ENCODE data around the gene OMP. TPM values are rescaled to one million over a fixed set of nuclear protein-coding genes. Genes with fewer than 3 reads are reported as not detected.
"Not testable (repeated sequence)": the region's sequence is repeated elsewhere in the genome, so short reads cannot be mapped to it uniquely, and the experiment has no call there.

The OMP gene
- total RNA-seq, 1 donor = not detected

GRCh38 chr11:77058900-77059299, 43.7 kb upstream of the OMP start:
- TF ChIP-seq, protein P1, sequence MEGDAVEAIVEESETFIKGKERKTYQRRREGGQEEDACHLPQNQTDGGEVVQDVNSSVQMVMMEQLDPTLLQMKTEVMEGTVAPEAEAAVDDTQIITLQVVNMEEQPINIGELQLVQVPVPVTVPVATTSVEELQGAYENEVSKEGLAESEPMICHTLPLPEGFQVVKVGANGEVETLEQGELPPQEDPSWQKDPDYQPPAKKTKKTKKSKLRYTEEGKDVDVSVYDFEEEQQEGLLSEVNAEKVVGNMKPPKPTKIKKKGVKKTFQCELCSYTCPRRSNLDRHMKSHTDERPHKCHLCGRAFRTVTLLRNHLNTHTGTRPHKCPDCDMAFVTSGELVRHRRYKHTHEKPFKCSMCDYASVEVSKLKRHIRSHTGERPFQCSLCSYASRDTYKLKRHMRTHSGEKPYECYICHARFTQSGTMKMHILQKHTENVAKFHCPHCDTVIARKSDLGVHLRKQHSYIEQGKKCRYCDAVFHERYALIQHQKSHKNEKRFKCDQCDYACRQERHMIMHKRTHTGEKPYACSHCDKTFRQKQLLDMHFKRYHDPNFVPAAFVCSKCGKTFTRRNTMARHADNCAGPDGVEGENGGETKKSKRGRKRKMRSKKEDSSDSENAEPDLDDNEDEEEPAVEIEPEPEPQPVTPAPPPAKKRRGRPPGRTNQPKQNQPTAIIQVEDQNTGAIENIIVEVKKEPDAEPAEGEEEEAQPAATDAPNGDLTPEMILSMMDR (IDR thresholded peaks at IDR 0.05; ENCODE audit: extremely low read depth, low read depth, low read length) = no peak
- DNase-seq (ENCODE audit: insufficient read length, low spot score, missing footprints) = no peak
- Histone ChIP-seq H3K4me3 (ENCODE audit: insufficient read depth, low read length) (no peak overlapping the region), H3K9me3 (ENCODE audit: low read depth, low read length) (no peaks in the 10 kb centered on the region), H3K4me2 (ENCODE audit: insufficient read depth, low read length) (no peak overlapping the region), H2AFZ (ENCODE audit: low read length) (no peak overlapping the region), H3K27me3 (ENCODE audit: insufficient read depth, low read length) (peaks cover 10% of the 10 kb centered on the region), H3K36me3 (ENCODE audit: insufficient read depth, low read length) (no peaks in the 10 kb centered on the region), H3K4me1 (ENCODE audit: insufficient read depth, low read length) (no peaks in the 10 kb centered on the region), H4K20me1 (ENCODE audit: insufficient read depth, low read length) (no peaks in the 10 kb centered on the region), H3K79me2 (ENCODE audit: insufficient read depth, low read length) (no peaks in the 10 kb centered on the region), H3K27ac (ENCODE audit: low read depth, low read length) (no peak overlapping the region)

DNA sequence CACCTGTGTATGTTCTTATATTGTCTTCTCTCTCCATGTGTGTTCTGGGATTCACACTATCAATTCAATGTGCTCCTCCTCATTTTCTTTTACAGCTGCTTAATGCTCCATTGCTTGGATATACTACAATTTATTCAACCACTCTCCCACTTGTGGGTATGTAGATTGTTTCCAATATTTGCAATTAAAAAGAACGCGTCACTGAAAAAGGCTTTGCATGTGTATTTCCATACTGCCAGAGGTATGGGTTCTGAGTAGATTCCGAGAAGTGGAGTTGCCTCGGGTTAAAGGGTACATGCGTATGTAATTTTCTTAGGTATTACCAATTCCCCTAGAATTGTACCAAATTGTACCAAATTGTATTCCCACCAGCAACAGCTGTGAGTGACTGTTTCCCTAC, 42.8 kb upstream of the OMP start:
- Histone ChIP-seq H3K9me3 (ENCODE audit: low read depth, low read length) (no peaks in the 10 kb centered on the region), H4K20me1 (ENCODE audit: insufficient read depth, low read length) (no peaks in the 10 kb centered on the region), H3K27ac (ENCODE audit: low read depth, low read length) (no peak overlapping the region), H3K4me1 (ENCODE audit: insufficient read depth, low read length) (no peaks in the 10 kb centered on the region), H2AFZ (ENCODE audit: low read length) (no peak overlapping the region), H3K79me2 (ENCODE audit: insufficient read depth, low read length) (no peaks in the 10 kb centered on the region), H3K27me3 (ENCODE audit: insufficient read depth, low read length) (peaks cover 10% of the 10 kb centered on the region), H3K4me2 (ENCODE audit: insufficient read depth, low read length) (no peak overlapping the region), H3K4me3 (ENCODE audit: insufficient read depth, low read length) (no peak overlapping the region), H3K36me3 (ENCODE audit: insufficient read depth, low read length) (no peaks in the 10 kb centered on the region)
- TF ChIP-seq, protein P1 (IDR thresholded peaks at IDR 0.05; ENCODE audit: extremely low read depth, low read depth, low read length) = no peak
- DNase-seq (ENCODE audit: insufficient read length, low spot score, missing footprints) = no peak

DNA sequence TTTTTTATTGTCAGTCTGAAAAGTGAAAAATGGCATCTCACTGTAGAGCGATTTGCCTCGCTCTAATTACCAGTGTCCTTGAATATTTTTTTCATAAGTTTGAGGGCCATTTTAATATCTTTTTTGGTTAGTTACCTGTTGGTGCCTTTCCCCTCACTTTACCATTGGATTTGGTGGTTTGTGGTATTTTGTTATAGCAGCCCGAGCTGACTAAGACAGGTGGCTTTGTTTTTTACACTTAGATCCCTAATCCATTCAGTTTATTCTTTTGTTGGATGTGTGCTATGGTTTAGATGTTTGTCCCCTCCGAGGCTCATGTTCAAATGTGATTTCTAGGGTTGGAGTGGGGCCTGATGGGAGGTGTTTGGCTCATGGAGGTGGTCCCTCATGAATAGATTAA, 42.4 kb upstream of the OMP start:
- H3K79me2 ChIP-seq (ENCODE audit: insufficient read depth, low read length) = no peaks in the 10 kb centered on the region
- H3K9me3 ChIP-seq (ENCODE audit: low read depth, low read length) = no peaks in the 10 kb centered on the region
- TF ChIP-seq, protein P1 (IDR thresholded peaks at IDR 0.05; ENCODE audit: extremely low read depth, low read depth, low read length) = no peak
- no peak overlapping the region for H3K27ac ChIP-seq (ENCODE audit: low read depth, low read length)
- no peak overlapping the region for H3K4me2 ChIP-seq (ENCODE audit: insufficient read depth, low read length)
- no peak for DNase-seq (ENCODE audit: insufficient read length, low spot score, missing footprints)
- no peaks in the 10 kb centered on the region for H3K36me3 ChIP-seq (ENCODE audit: insufficient read depth, low read length)
- peaks cover 10% of the 10 kb centered on the region for H3K27me3 ChIP-seq (ENCODE audit: insufficient read depth, low read length)
- no peak overlapping the region for H3K4me3 ChIP-seq (ENCODE audit: insufficient read depth, low read length)
- H4K20me1 ChIP-seq (ENCODE audit: insufficient read depth, low read length) = no peaks in the 10 kb centered on the region
- H2AFZ ChIP-seq (ENCODE audit: low read length) = no peak overlapping the region
- no peaks in the 10 kb centered on the region for H3K4me1 ChIP-seq (ENCODE audit: insufficient read depth, low read length)

DNA sequence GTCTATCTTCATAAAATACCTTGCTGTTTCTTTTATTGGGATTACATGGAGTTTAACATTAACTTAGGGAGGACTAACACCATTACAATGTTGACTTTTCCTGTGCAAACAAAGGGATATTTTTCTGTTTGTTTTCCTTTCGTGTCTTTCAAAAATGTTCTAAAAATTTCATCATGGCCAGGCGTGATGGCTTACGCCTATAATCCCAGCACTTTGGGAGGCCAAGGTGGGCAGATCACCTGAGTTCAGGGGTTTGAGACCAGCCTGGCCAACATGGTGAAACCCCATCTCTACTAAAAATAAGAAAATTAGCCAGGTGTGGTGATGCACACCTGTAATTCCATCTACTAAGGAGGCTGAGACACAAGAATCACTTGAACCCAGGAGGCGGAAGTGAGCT, 41.4 kb upstream of the OMP start:
- not testable (repeated sequence) for H3K27me3 ChIP-seq (ENCODE audit: insufficient read depth, low read length); DNase-seq (ENCODE audit: insufficient read length, low spot score, missing footprints); H3K4me1 ChIP-seq (ENCODE audit: insufficient read depth, low read length); H4K20me1 ChIP-seq (ENCODE audit: insufficient read depth, low read length); H3K79me2 ChIP-seq (ENCODE audit: insufficient read depth, low read length); H3K36me3 ChIP-seq (ENCODE audit: insufficient read depth, low read length); H3K9me3 ChIP-seq (ENCODE audit: low read depth, low read length); H3K27ac ChIP-seq (ENCODE audit: low read depth, low read length); H2AFZ ChIP-seq (ENCODE audit: low read length); H3K4me2 ChIP-seq (ENCODE audit: insufficient read depth, low read length); H3K4me3 ChIP-seq (ENCODE audit: insufficient read depth, low read length)

Measured in osteoblast (primary cell).